GM18505 (cell line): Measurements from ENCODE around the gene PSMB10.
"Not testable (repeated sequence)": the region's sequence is repeated elsewhere in the genome, so short reads cannot be mapped to it uniquely, and the experiment has no call there.

Source experiments
- ATAC-seq: cut with Tn5 transposase; IDR thresholded peaks from one replicate; pipeline ENCODE4 v1.9.1; 2021; ENCODE audit not compliant: unreplicated experiment
- POLR2A ChIP-seq: IDR thresholded peaks from 4 replicates; pipeline ENCODE4 v1.6.1; 2011; ENCODE audit warnings: borderline replicate concordance; ENCODE audit not compliant: insufficient read depth, insufficient read length; ENCODE audit errors: extremely low read depth

Gene PSMB10

DNA sequence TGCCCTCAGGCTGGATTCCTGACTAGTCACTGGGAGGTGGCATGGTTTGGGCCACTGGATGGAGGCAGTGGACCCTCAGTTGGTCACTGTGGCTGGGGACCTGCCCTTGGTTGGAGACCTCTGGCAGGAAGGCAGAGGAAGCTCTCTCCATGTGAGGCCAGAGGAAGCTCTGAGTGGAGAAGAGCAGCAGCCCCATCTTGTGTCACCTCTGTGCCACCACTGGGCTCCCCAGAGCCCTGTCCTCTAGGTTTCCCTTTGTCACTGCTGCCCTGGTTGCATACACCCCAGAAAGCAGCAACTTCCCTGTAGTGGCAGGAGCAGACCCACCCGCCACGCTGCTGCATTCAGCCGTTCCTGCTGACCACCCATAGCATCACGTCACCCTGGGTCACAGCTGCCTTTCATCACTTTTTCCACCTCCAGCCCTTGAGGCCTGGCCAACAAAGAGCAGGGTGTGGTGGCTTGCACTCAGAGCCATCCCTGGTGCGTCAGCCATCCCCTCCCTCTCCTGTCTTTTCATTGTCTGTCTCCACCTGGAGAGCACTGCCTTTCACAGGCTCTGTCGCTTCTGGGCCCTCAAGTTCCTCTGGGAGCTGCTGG lies 16.9 kb downstream of the PSMB10 start:
- no peak for ATAC-seq
- no peak for TF ChIP-seq POLR2A

DNA sequence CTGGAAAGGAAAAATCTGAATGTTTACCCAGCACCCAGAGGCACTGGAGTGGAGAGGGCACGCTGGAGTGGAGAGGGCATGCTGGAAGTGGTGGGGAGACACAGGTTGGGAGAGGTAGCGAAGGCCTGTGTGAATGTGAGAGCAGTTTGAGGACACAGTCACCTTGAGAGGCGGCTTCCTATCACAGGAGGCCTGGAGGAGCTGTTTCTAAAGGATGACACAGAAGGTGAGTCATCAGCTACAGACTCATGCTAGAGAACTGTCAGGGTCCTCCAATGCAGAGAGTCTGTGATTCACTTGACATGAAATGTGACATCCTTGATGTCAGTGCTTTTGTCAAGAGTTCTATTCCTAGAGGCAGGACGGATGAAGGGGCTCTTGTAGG lies 18.8 kb downstream of the PSMB10 start:
- ATAC-seq = no peak
- TF ChIP-seq POLR2A = no peak

DNA sequence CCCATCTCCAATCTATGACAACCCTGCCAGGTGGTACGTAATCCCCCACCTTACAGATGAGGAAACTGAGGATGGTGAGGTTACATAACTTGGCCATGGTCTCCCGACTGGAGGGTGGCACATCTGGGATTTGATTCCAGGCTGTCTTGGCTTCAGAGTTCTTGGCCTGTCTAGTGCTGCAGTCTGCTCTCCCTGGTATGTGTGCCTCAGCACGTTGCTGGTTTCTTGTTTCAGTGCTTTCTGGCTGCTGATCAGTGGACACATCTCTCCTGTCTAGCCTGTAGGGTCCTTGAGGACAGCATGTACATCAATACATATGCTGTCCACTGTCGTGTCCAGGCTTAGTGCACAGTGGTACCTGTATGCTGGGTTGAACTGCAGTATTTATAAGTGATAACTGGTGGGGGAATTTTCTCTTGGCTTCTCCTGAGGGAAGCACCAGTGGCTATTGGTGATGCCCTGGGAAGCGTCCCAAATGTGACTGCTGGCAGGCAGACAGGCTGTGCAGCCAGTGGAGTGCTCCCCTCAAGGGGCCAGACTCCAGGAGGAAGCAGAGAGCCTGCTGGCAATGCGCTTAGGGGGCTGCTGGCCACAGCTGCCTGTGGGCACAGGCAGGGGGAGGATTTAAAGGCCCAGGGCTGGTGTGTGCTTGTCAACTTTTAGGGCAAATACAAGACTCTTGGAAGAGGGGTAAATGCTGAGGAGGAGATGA lies 19.4 kb downstream of the PSMB10 start:
- ATAC-seq = no peak
- no peak for TF ChIP-seq POLR2A

DNA sequence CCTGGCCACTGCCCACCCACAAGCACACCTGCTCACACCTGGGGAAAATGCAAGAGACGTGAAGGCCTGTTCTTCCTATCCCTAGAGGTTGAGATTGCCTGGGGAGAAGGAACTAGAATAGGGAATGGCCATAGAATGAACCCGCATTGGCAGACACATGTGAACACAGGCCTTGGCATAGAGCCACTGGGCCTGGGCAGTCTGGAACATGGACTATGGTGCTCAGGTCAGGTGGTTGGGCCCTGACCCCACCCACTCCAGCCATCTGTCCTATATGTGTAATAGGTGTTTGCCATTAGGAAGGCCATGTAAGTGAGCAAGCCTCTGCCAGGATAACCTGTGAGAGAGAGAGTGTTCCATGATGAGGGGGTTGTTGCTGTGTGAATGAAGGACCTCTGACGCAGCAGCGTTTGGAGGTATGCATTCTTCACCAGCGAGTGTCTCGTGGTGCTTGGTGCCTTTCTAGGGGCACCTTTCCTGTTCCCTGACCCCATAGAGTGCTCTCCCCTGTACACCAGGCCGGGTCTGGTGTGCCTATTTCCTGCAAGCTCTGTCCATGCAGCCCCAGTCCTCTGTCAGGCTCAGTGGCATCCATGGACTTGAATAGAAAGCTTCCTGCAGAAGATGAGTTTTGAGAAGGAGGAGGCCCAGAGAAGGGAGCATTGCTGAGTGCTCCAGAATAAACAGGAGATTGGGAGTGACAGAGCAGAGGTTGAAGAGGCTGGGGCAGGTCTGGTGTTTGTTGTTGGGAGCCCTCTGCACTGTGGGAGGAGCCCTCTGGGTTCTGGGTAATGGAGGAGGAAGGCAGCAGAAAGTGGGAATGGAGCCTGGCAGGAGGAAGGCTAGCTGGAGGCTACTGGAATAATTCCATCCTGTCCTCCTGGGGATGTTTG lies 20.6 kb downstream of the PSMB10 start:
- ATAC-seq = no peak
- no peak for TF ChIP-seq POLR2A

DNA sequence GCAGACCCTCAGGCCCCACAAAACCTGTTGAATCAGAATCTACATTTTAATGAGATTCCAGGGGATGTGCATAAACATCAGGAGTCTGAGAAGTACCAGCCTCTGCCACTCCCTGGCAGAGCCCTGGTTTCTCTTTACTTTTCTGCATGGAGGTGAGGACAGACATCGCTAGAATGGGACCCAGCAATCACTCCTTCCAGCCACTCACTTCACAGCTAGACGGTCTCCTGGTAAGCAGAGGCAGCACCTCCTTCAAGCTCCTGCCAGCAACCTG lies 21.2 kb downstream of the PSMB10 start:
- not testable (repeated sequence) for ATAC-seq

DNA sequence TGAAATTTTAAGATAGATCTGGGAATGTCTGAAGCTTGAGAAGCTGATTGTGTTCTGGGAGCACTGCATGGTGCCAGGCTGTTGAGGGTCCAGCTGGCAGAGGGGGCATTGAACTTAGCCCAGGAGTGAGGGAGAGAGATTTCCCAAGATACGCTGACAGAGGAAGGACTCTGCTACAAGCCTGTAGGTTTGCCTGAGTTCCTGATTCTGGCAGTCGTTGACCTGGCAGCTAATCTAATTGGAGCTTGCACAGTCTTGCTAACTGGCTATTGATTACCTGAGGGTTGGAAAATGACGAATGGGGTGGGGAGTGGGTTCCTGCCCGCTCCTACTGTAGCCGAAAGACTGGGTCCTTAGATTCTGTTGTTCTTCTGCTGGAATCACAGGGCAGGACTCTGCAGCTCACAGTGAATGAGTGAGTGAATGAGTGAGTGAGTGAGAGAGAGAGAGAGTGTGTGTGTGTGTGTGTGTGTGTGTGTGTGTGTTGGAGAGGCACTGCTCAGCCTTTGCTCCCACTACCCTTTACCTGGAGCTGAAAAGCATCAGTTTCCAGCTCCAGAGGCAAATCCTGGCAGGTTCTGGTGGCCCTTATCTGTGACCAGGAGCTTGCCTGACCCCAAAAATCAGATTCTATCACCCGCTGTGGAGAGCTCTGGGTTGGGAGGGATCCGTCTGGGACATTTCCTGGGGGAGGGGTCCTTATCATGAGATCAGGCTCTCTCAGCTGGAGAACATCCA lies 21.7 kb downstream of the PSMB10 start:
- TF ChIP-seq POLR2A = no peak
- ATAC-seq = no peak

DNA sequence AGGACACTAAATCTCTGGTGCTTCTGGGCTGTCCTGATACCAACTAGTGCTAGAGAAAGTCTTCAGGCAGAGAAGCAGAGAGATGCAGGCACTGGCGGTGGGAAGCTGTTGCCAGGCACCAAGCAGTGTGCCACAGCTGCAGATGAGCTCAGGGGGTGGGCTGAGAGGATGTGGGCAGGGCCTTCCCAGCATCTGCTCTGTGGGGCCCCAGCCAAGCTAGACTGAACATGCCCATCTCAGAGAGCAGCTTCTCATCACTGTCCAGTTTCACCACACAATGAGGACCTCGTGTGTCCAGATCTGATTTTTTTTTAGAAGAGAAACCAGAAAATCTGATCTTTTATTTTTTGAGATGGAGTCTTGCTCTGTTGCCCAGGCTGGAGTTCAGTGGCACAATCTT lies 26.5 kb downstream of the PSMB10 start:
- TF ChIP-seq POLR2A = no peak
- no peak for ATAC-seq

DNA sequence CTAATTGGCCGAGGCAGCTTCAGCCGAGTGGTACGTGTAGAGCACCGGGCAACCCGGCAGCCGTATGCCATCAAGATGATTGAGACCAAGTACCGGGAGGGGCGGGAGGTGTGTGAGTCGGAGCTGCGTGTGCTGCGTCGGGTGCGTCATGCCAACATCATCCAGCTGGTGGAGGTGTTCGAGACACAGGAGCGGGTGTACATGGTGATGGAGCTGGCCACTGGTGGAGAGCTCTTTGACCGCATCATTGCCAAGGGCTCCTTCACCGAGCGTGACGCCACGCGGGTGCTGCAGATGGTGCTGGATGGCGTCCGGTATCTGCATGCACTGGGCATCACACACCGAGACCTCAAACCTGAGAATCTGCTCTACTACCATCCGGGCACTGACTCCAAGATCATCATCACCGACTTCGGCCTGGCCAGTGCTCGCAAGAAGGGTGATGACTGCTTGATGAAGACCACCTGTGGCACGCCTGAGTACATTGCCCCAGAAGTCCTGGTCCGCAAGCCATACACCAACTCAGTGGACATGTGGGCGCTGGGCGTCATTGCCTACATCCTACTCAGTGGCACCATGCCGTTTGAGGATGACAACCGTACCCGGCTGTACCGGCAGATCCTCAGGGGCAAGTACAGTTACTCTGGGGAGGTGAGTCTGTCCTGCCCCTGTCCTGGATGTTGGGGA lies 27.5 kb downstream of the PSMB10 start:
- ATAC-seq = no peak
- TF ChIP-seq POLR2A = no peak

DNA sequence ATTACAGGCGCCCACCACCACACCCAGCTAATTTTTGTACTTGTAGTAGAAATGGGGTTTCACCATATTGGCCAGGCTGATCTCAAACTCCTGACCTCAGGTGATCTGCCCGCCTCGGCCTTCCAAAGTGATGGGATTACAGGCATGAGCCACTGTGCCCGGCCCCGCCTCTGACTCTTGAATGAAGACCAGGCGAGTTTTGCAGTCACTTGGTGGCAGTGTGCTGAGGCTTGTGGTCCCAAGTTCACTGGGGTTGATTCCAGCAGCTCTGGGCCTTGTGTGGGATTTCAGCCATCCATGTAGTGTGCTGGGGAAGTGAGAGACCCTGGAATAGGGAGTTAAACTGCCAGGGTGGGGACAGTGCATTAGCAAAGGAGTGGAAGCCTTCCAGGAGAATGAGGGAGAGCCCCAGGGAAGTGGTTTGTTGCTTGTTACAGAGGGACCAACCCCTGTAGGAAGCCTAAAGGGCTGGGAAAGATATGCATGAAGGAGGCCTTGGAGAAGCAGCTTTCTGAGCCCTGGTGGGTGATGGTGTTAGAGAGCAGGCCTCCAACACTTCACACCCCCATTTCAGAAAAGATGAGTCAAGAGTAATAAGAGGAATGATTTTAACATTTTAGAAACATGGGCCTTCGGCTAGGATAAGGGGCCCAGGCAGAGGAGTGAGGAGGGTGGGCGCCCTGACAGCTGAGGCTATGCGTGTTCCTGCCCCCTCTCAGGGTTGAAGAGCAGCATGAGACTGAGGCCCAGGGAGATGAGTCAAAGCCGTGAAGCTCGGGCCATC lies 29.1 kb downstream of the PSMB10 start:
- TF ChIP-seq POLR2A = no peak
- ATAC-seq = no peak

DNA sequence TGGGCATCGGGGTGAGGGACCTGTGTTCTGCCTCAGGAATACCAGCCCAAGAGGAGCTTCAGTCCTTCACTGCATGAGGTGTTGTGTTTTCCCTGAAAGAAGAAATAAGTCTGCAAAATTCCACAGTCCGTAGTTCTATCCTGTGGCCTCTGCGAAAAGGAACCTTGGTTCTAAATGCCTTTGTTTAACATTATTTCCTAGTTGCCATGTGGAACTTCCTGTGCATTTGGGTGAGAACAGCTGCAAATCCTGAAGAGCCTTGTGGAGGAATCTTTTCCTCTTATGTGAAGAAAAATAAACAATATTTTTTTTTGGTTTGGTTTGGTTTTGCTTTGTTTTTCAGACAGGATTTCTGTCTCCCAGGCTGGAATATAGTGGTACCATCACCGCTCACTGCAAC lies 33.8 kb downstream of the PSMB10 start:
- no peak for ATAC-seq
- no peak for TF ChIP-seq POLR2A

DNA sequence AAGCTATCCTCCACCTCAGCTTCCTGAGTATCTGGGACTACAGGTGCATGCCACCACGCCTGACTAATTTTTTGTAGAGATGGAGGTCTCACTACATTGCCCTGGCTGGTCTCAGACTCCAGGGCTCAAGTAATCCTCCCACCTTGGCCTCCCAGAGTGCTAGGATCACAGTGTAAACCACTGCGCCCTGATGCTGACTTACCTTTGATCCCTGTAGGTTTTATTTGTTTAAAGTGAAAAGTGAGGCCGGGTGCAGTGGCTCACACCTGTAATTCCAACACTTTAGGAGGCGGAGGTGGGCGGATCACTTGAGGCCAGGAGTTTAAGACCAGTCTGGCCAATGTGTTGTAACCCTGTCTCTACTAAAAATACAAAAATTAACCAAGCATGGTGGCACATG lies 34.9 kb downstream of the PSMB10 start:
- no peak for TF ChIP-seq POLR2A
- ATAC-seq = no peak

DNA sequence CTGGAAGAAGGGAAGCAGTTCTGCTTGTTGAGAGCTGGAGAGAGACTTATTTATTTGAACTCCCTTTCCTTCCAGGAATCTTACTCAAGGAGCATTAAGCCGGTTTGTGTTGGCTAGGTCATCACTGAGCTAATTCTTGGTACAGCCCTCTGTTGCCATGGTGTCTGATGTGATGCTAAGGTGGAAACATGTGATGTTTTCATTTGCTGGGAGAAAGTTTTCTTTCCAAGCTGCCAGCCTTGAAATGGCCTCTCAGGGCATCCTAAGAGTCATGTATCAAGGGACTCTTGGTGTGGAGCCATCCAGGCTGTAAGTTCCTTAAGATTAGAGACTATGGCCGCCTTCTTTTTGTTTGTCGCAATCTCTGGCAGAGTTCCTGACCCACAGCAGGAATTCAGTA lies 39.4 kb downstream of the PSMB10 start:
- ATAC-seq = no peak
- TF ChIP-seq POLR2A = no peak

DNA sequence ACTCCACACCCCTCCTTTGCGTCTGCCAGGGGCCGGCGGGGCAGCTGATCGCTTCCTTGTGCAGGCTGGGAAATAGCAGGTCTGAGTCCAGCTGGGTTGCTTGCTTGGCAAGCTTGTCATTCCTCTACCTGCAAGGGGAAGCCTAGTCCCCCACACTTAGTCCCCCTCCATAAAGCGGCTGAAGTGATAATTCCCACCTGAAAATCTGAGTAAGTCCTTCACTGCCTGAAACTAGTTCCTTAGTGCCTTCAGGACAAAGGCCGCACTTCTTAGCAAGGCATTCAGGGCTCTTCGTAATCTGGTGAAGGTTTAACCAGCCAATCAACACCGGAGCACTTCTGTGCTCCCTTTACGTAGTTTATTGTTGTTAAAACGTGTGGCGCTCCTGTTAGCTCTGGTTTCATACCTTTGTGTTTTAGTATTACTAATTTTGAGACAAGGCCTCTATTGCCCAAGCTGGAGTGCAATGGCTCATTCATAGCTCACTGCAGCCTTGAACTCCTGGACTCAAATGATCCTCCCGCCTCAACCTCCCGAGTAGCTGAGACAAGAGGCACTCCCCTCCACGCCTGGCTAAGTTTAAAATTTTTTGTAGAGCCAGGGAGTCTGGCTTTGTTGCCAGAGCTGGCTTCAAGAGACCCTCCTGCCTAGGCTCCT lies 42.8 kb downstream of the PSMB10 start:
- ATAC-seq = no peak
- no peak for TF ChIP-seq POLR2A
